ENCODE data around the gene SLC24A2. TPM values are rescaled to one million over a fixed set of nuclear protein-coding genes. Genes with fewer than 3 reads are reported as not detected.

SLC24A2 gene
- total and polyA plus RNA-seq, 2 experiments from 2014 or later = 0.10 to 0.27 TPM

- no peak overlapping the region for H2AFZ ChIP-seq
- no peaks in the 10 kb centered on the region for H3K4me1 ChIP-seq (ENCODE audit: insufficient read depth)
- H3K36me3 ChIP-seq (replicated peaks; ENCODE audit: insufficient read depth, low read depth) = no peaks in the 10 kb centered on the region
- H3K79me2 ChIP-seq = no peaks in the 10 kb centered on the region
- H3K9me3 ChIP-seq (ENCODE audit: low read depth) = no peaks in the 10 kb centered on the region
- no peak for TF ChIP-seq EZH2 (IDR thresholded peaks at IDR 0.05; ENCODE audit: borderline replicate concordance)
- no peak for TF ChIP-seq CTCF (IDR thresholded peaks at IDR 0.05; ENCODE audit: poor library complexity)
- TF ChIP-seq EZH2phosphoT487 (IDR thresholded peaks at IDR 0.05; ENCODE audit: low read depth, severe bottlenecking, unreplicated experiment) = no peak
- H3K27ac ChIP-seq = no peak overlapping the region
- DNase-seq (ENCODE audit: low spot score) = no peak
- no peak overlapping the region for H3K4me3 ChIP-seq
- no peaks in the 10 kb centered on the region for H4K20me1 ChIP-seq (ENCODE audit: insufficient read depth, poor library complexity, severe bottlenecking)
- H3K4me2 ChIP-seq = no peak overlapping the region
- no peaks in the 10 kb centered on the region for H3K27me3 ChIP-seq
- no peaks in the 10 kb centered on the region for H3K9me2 ChIP-seq (replicated peaks; ENCODE audit: insufficient read depth)
- WGBS (ENCODE audit: low lambda C conversion rate, missing lambda C conversion rate) = 53% methylated on average over 4 of the region's 4 CpGs
Measured at GRCh38 chr9:19748278-19749126, 40.3 kb downstream of the SLC24A2 start.

- TF ChIP-seq CTCF (IDR thresholded peaks at IDR 0.05; ENCODE audit: poor library complexity) (no peak), EZH2 (IDR thresholded peaks at IDR 0.05; ENCODE audit: borderline replicate concordance) (no peak), EZH2phosphoT487 (IDR thresholded peaks at IDR 0.05; ENCODE audit: low read depth, severe bottlenecking, unreplicated experiment) (no peak)
- WGBS (ENCODE audit: low lambda C conversion rate, missing lambda C conversion rate) = 93% methylated on average over 2 of the region's 2 CpGs
- H3K36me3 ChIP-seq (replicated peaks; ENCODE audit: insufficient read depth, low read depth) = no peaks in the 10 kb centered on the region
- H3K9me2 ChIP-seq (replicated peaks; ENCODE audit: insufficient read depth) = no peaks in the 10 kb centered on the region
- H3K4me1 ChIP-seq (ENCODE audit: insufficient read depth) = no peaks in the 10 kb centered on the region
- no peak for DNase-seq (ENCODE audit: low spot score)
- H3K27ac ChIP-seq = no peak overlapping the region
- H3K4me3 ChIP-seq = no peak overlapping the region
- H3K4me2 ChIP-seq = no peak overlapping the region
- no peaks in the 10 kb centered on the region for H3K27me3 ChIP-seq
- no peaks in the 10 kb centered on the region for H3K9me3 ChIP-seq (ENCODE audit: low read depth)
- no peaks in the 10 kb centered on the region for H4K20me1 ChIP-seq (ENCODE audit: insufficient read depth, poor library complexity, severe bottlenecking)
- H2AFZ ChIP-seq = no peak overlapping the region
- H3K79me2 ChIP-seq = no peaks in the 10 kb centered on the region
Measured at GRCh38 chr9:19746223-19746622, 42.6 kb downstream of the SLC24A2 start.

- H3K9me3 ChIP-seq (ENCODE audit: low read depth) = no peaks in the 10 kb centered on the region
- TF ChIP-seq EZH2 (IDR thresholded peaks at IDR 0.05; ENCODE audit: borderline replicate concordance) = no peak
- no peak for TF ChIP-seq CTCF (IDR thresholded peaks at IDR 0.05; ENCODE audit: poor library complexity)
- no peak for TF ChIP-seq EZH2phosphoT487 (IDR thresholded peaks at IDR 0.05; ENCODE audit: low read depth, severe bottlenecking, unreplicated experiment)
- H4K20me1 ChIP-seq (ENCODE audit: insufficient read depth, poor library complexity, severe bottlenecking) = no peaks in the 10 kb centered on the region
- no peak overlapping the region for H2AFZ ChIP-seq
- no peaks in the 10 kb centered on the region for H3K27me3 ChIP-seq
- no peak overlapping the region for H3K4me2 ChIP-seq
- H3K36me3 ChIP-seq (replicated peaks; ENCODE audit: insufficient read depth, low read depth) = no peaks in the 10 kb centered on the region
- H3K4me3 ChIP-seq = no peak overlapping the region
- H3K9me2 ChIP-seq (replicated peaks; ENCODE audit: insufficient read depth) = no peaks in the 10 kb centered on the region
- DNase-seq (ENCODE audit: low spot score) = no peak
- H3K27ac ChIP-seq = no peak overlapping the region
- 85% methylated on average over 4 of the region's 4 CpGs for WGBS (ENCODE audit: low lambda C conversion rate, missing lambda C conversion rate)
- H3K4me1 ChIP-seq (ENCODE audit: insufficient read depth) = no peaks in the 10 kb centered on the region
- H3K79me2 ChIP-seq = no peaks in the 10 kb centered on the region
Measured at GRCh38 chr9:19741178-19741577, 47.7 kb downstream of the SLC24A2 start.

Measured in hepatocyte (in vitro differentiated cells).